NCI-H2107 treated with DMSO at 0.1 percent for 48 hours (cell line): ENCODE results near the gene MRPL17.

Experiments used
- DNase-seq: peaks from one replicate; lab custom pipeline; 2025; ENCODE audit not compliant: unreplicated experiment; lab: John Stamatoyannopoulos, UW

The MRPL17 gene

GRCh38 chr11:6634534-6634933, 48.6 kb downstream of the MRPL17 start:
- no peak for DNase-seq

DNA sequence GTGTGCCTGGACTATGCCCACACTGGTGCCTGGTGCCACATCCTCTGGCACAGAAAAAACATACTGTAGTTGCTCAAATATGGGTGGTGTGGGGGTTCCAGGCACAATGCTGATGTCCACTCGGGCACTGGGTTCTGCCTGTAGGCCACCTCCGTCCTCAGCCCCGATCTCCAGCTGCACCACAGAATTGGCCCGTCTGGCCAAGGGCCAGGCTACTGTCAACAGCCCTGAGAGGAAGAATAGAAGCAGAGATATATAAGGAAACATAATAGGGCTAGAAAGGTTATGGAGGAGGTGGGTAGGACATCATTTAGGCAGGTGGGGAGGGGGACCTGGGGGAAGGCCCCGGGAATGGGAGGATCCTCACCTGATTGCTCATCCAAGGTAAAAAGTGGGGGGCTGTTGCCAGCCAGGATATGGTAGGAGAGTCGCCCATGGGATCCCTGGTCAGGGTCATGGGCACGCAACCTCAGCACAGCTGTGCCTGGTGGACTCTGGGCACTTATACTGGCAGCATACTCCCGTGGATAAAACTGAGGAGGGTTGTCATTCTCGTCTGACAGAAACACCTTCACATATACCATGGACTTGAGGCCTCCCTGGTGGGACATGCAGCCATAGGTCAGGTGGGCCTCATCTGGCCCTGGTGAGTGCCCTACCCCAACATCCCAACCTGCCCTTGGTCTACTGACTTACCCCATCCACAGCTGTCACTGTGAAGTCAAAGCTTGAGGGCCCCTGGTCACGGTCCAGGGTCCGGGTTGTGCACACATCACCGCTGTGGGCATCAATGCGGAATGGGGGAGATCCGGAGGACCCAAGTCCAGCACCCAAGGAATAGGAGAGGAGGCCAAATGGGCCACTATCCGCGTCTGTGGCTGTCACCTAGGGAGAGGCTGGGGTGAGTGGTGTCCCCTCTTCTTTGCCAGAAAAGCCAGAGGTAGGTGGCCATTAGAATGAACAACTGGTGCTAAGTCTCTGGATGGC, 49.4 kb downstream of the MRPL17 start:
- DNase-seq = no peak

DNA sequence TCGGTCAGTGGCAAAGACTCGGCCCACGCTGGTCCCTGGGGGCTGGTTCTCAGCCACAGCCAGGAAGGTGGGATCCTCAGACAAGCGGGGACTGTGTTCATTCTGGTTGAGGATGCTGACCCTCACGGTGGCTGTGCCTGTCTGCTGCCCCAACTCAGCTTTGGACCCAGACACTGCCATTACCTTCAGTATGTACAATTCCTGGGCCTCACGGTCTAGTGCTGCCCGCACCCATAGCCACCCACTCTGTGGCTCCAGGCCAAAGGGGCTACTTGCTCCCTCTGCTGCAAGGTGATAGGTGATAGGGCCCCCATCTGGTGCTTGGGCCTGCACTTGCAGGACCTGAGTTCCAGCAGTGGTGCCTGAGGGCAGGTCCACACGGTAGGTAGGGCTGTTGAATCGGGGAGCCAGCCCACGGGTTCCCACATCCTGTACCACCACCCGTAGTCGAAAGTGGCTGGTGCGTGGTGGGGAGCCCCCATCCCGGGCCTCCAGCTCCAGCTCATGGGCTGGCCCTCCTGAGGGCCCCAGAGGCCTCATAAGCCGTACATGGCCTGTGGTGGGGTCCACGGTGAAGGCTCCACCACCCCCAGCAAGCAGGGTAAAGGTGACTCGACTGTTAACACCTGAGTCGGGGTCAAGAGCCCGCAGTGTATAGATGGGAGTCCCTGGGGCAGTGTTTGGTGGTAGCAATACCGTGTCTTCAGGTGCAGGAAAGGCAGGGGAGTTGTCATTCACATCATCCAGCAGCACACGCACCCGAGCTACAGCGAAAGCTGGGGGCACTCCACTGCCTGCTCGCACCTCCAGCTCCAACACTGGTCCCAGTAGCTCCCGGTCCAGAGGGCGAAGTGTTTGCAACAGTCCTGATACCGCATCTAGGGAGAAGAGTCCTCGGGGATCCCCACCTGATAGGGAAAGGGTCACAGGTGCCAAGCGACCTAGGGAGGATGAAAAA, 50.7 kb downstream of the MRPL17 start:
- DNase-seq = no peak

- no peak for DNase-seq
These were observed 51.7 kb downstream of the MRPL17 start for GRCh38 chr11:6631361-6631890.

- DNase-seq = no peak
These were observed 52.4 kb downstream of the MRPL17 start for GRCh38 chr11:6630632-6631291.
